Neural cell (in vitro differentiated cells): ENCODE data around the gene CDH7. TPM values are rescaled to one million over a fixed set of nuclear protein-coding genes. Genes with fewer than 3 reads are reported as not detected.

ENCODE experiments used
- H2AFZ ChIP-seq: fragments of 200-600, 300-800 bp; sonication (generic), shearing (Covaris generic); 2 replicates; pipeline ENCODE4 v1.6.0; 2014; ENCODE audit warnings: low read depth, mild to moderate bottlenecking, antibody characterized with exemption, low read length, moderate library complexity
- H3F3A ChIP-seq: fragments of 200-600 bp; shearing (Covaris generic); 2 replicates; pipeline ENCODE4 v1.6.1; 2016; ENCODE audit warnings: mild to moderate bottlenecking, moderate library complexity, mixed read lengths, antibody characterized with exemption, low read length; ENCODE audit not compliant: insufficient read depth, poor library complexity, severe bottlenecking
- H3K27ac ChIP-seq: fragments of 200-600, 300-800 bp; sonication (generic), shearing (Covaris generic); 2 replicates; pipeline ENCODE4 v1.5.1; 2014; ENCODE audit warnings: mild to moderate bottlenecking, low read length, moderate library complexity
- H3K27me3 ChIP-seq: fragments of 300-800, 200-600 bp; sonication (generic), shearing (Covaris generic); 2 replicates; pipeline ENCODE4 v1.6.0; 2014; ENCODE audit warnings: mild to moderate bottlenecking, low read depth, low read length, moderate library complexity; ENCODE audit not compliant: insufficient read depth
- H3K36me3 ChIP-seq: fragments of 300-800, 200-600 bp; sonication (generic), shearing (Covaris generic); 2 replicates; pipeline ENCODE4 v1.5.1; 2014; ENCODE audit warnings: mild to moderate bottlenecking, antibody characterized with exemption, low read length, moderate library complexity; ENCODE audit not compliant: insufficient read depth
- H3K4me2 ChIP-seq: fragments of 300-800, 200-600 bp; sonication (generic), shearing (Covaris generic); 2 replicates; pipeline ENCODE4 v1.6.0; 2014; ENCODE audit warnings: mild to moderate bottlenecking, low read length
- H3K4me3 ChIP-seq: fragments of 300-800, 200-600 bp; sonication (generic), shearing (Covaris generic); 2 replicates; pipeline ENCODE4 v1.5.1; 2014; ENCODE audit warnings: mild to moderate bottlenecking, low read length, moderate library complexity
- H3K79me2 ChIP-seq: fragments of 200-600 bp; shearing (Covaris generic); replicated peaks from 2 replicates; pipeline ENCODE4 v1.6.0; 2014; ENCODE audit warnings: mild to moderate bottlenecking, low read length, moderate library complexity; ENCODE audit not compliant: insufficient read depth
- H3K9ac ChIP-seq: fragments of 300-800, 200-600 bp; sonication (generic), shearing (Covaris generic); 2 replicates; pipeline ENCODE4 v1.6.1; 2016; ENCODE audit warnings: mild to moderate bottlenecking, low read length, mixed read lengths
- H3K9me2 ChIP-seq: fragments of 200-600 bp; shearing (Covaris generic); 2 replicates; pipeline ENCODE4 v1.6.1; 2016; ENCODE audit warnings: mild to moderate bottlenecking, low read length, mixed read lengths; ENCODE audit not compliant: insufficient read depth
- H3K9me3 ChIP-seq: fragments of 200-600, 300-800 bp; sonication (generic), shearing (Covaris generic); 2 replicates; pipeline ENCODE4 v1.6.1; 2016; ENCODE audit warnings: mild to moderate bottlenecking, mixed run types, low read length, moderate library complexity, mixed read lengths
- H4K20me1 ChIP-seq: fragments of 200-600 bp; shearing (Covaris generic); 2 replicates; pipeline ENCODE4 v1.6.1; 2016; ENCODE audit warnings: mild to moderate bottlenecking, mixed run types; ENCODE audit not compliant: insufficient read depth
- CTCF ChIP-seq: fragments of 450-650 bp; IDR thresholded peaks from 2 replicates; pipeline ENCODE4 v1.5.1; 2014; ENCODE audit warnings: antibody characterized with exemption, mild to moderate bottlenecking, moderate library complexity; ENCODE audit not compliant: poor library complexity, severe bottlenecking
- EZH2 ChIP-seq: fragments of 200-600, 300-800 bp; shearing (Covaris generic), sonication (generic); IDR thresholded peaks from 2 replicates; pipeline ENCODE4 v1.6.1; 2014; ENCODE audit warnings: antibody characterized with exemption, low read length, borderline replicate concordance, mild to moderate bottlenecking; ENCODE audit not compliant: insufficient read depth, poor library complexity, severe bottlenecking
- MXI1 ChIP-seq: fragments of 450-650 bp; conservative IDR thresholded peaks from 2 replicates; pipeline ENCODE4 v1.6.1; 2014; ENCODE audit warnings: antibody characterized with exemption, mild to moderate bottlenecking; ENCODE audit not compliant: poor library complexity, severe bottlenecking
- POLR2AphosphoS5 ChIP-seq: IDR thresholded peaks from 2 replicates; pipeline ENCODE4 v1.6.1; 2012
- RAD21 ChIP-seq: fragments of 450-650 bp; conservative IDR thresholded peaks from 2 replicates; pipeline ENCODE4 v1.6.1; 2014; ENCODE audit warnings: antibody characterized with exemption, mild to moderate bottlenecking, moderate library complexity
- SMC3 ChIP-seq: fragments of 450-650 bp; conservative IDR thresholded peaks from 2 replicates; pipeline ENCODE4 v1.6.1; 2014; ENCODE audit warnings: antibody characterized with exemption, mild to moderate bottlenecking, moderate library complexity; ENCODE audit not compliant: poor library complexity
- TAF1 ChIP-seq: IDR thresholded peaks from 2 replicates; pipeline ENCODE4 v1.6.1; 2012; ENCODE audit warnings: low read depth
- polyA plus RNA-seq: library from polyadenylated mRNA; depleted of rRNA; stranded (reverse); fragments of >200 nt; gene quantifications from 2 replicates; pipeline ENCODE4 v1.2.3, GENCODE V29; 2014
- TF ChIP-seq, protein P1 (sequence below): IDR thresholded peaks from 2 replicates; pipeline ENCODE4 v1.6.1; 2012; ENCODE audit warnings: borderline replicate concordance

CDH7 gene
- polyA plus RNA-seq, 1 donor from 2014 or later = 7.4 TPM

DNA sequence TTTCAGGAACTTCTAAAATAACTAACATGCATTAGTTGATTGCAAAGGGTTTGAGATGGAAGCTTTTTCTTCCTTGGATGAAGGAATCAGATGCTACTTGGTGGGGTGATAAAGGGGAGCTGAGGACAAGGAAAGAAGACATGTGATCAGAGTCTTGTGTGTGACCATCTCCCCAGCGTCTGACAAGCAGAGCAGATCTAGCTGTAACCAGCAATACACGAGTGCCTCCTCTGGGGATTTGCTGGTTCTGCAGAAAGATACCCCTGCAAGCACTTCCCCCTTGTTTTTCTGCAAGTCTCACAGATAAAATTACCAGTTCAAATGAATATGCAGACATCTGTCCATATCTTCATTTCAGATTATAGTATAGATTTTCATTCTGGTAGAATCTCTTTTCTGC lies 2.7 kb downstream of the CDH7 start:
- H3K36me3 ChIP-seq = no peaks in the 10 kb centered on the region
- H3K27me3 ChIP-seq = no peaks in the 10 kb centered on the region
- peaks cover 3% of the 10 kb centered on the region for H3F3A ChIP-seq
- no peak overlapping the region for H3K9ac ChIP-seq
- H3K27ac ChIP-seq = no peak overlapping the region
- peak overlapping the region; percentile 46 for H3K4me2 ChIP-seq
- peak overlapping the region; percentile 82 for H3K4me3 ChIP-seq
- H3K9me3 ChIP-seq = no peaks in the 10 kb centered on the region
- no peak for TF ChIP-seq EZH2
- peak; percentile 87 for TF ChIP-seq RAD21
- TF ChIP-seq, protein P1, sequence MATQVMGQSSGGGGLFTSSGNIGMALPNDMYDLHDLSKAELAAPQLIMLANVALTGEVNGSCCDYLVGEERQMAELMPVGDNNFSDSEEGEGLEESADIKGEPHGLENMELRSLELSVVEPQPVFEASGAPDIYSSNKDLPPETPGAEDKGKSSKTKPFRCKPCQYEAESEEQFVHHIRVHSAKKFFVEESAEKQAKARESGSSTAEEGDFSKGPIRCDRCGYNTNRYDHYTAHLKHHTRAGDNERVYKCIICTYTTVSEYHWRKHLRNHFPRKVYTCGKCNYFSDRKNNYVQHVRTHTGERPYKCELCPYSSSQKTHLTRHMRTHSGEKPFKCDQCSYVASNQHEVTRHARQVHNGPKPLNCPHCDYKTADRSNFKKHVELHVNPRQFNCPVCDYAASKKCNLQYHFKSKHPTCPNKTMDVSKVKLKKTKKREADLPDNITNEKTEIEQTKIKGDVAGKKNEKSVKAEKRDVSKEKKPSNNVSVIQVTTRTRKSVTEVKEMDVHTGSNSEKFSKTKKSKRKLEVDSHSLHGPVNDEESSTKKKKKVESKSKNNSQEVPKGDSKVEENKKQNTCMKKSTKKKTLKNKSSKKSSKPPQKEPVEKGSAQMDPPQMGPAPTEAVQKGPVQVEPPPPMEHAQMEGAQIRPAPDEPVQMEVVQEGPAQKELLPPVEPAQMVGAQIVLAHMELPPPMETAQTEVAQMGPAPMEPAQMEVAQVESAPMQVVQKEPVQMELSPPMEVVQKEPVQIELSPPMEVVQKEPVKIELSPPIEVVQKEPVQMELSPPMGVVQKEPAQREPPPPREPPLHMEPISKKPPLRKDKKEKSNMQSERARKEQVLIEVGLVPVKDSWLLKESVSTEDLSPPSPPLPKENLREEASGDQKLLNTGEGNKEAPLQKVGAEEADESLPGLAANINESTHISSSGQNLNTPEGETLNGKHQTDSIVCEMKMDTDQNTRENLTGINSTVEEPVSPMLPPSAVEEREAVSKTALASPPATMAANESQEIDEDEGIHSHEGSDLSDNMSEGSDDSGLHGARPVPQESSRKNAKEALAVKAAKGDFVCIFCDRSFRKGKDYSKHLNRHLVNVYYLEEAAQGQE = no peak
- peak; percentile 76 for TF ChIP-seq SMC3
- peak; percentile 82 for TF ChIP-seq CTCF
- no peak for TF ChIP-seq POLR2AphosphoS5
- no peak for TF ChIP-seq TAF1
- H3K9me2 ChIP-seq = no peaks in the 10 kb centered on the region
- H3K79me2 ChIP-seq = peaks cover 6% of the 10 kb centered on the region
- H2AFZ ChIP-seq = no peak overlapping the region
- H4K20me1 ChIP-seq = no peaks in the 10 kb centered on the region

DNA sequence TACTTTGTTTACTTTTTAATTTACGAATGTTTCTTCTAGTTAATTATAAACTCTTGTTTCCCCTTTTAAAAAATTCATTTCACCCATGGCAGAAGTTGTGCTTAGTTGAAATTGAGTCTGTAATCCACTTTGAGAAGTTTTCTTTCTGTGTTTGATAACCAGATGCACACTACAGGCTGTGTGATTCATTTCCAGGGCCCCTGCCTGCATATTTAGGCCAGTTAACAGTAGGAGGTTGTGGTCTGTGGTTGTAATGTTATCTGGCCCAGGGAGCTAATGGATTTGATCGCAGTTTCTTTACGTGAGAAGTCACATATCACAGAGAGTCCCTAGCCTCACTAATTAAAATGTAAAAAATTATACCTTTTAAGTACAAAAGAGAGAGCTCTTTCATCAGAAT lies 3.3 kb downstream of the CDH7 start:
- H3K4me2 ChIP-seq = no peak overlapping the region
- H2AFZ ChIP-seq = no peak overlapping the region
- no peak overlapping the region for H3K27ac ChIP-seq
- H4K20me1 ChIP-seq = no peaks in the 10 kb centered on the region
- H3K27me3 ChIP-seq = no peaks in the 10 kb centered on the region
- H3K9me2 ChIP-seq = no peaks in the 10 kb centered on the region
- no peaks in the 10 kb centered on the region for H3K9me3 ChIP-seq
- peak overlapping the region; percentile 82 for H3K4me3 ChIP-seq
- H3K9ac ChIP-seq = no peak overlapping the region
- H3K36me3 ChIP-seq = no peaks in the 10 kb centered on the region
- peaks cover 6% of the 10 kb centered on the region for H3K79me2 ChIP-seq
- TF ChIP-seq SMC3 = no peak
- TF ChIP-seq RAD21 = no peak
- no peak for TF ChIP-seq MXI1
- H3F3A ChIP-seq = peaks cover 3% of the 10 kb centered on the region

DNA sequence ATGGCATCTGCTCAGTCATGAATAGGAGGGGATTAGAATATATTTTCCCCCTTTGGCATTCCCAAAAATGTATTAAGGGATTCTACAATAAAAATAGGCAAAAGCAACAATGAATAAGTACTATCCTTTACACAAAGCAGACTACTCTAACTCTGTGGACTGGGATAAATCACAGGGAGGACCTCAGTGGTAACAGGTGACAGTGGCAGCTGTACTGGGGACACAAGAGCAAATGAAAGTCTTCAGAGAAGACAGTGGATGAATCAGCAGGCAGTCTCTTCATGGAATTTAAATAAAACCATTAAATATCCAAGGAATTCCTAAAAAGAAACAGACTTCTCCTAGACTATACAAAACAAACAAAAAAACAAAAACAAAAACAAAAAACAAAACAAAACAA lies 4.8 kb downstream of the CDH7 start:
- Histone ChIP-seq H3K9ac (no peak overlapping the region), H3K4me3 (no peak overlapping the region), H3K79me2 (peaks cover 6% of the 10 kb centered on the region), H3F3A (peaks cover 3% of the 10 kb centered on the region), H3K9me2 (no peaks in the 10 kb centered on the region), H3K27ac (no peak overlapping the region), H4K20me1 (no peaks in the 10 kb centered on the region), H3K4me2 (no peak overlapping the region), H3K9me3 (no peaks in the 10 kb centered on the region), H3K36me3 (no peaks in the 10 kb centered on the region), H2AFZ (no peak overlapping the region), H3K27me3 (no peaks in the 10 kb centered on the region)
- TF ChIP-seq, protein P1 = no peak
- TF ChIP-seq SMC3 (no peak), RAD21 (no peak), CTCF (no peak), EZH2 (no peak), MXI1 (no peak), POLR2AphosphoS5 (no peak)
